Measurements from ENCODE around the gene MTERF4. TPM values are rescaled to one million over a fixed set of nuclear protein-coding genes. Genes with fewer than 3 reads are reported as not detected.

The MTERF4 gene

DNA sequence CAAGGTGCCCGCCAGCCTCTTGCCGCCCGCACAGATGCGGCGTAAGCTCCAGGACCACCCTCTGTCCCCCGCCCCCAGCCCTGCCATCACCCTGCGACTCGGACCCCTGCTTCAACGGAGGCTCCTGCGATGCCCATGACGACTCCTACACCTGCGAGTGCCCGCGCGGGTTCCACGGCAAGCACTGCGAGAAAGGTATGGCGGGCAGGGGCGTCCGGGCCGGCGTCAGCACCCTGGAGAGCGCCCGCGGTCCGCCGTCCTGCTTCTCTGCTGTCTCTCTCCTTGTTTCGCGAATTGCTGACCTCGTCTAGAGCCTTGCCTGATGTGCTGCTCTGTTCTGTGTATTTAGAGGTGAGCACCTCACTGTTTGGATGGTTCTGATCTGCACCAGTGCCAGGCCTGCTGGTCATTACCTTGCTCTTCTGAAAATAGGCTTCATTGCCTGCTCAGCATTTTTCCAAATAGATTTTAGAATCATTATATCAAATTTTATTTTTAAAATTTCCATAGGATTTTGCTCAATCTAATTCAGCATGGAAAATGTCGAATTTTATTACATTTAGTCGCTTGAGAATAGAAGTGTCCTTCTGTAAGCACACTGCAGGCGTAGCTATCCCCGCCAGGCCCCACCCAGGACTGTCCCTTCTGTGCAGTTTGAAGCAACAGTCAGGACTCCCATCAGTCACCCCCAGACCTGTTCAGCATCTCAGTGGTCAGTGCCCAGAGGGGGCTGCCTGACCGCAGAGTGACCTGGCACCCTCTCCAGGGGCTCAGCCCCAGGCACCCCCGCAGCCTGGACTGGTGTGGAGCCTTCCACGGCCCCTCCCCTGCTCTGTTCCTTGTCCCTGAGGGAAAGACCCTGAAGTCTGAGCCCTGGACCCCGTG, 52.1 kb downstream of the MTERF4 start:
- H3K36me3 ChIP-seq (ENCODE audit: insufficient read depth, low read length), result peaks cover 34% of the 10 kb centered on the region
- no peak overlapping the region for H3K9ac ChIP-seq (ENCODE audit: low read depth, low read length)
- no peaks in the 10 kb centered on the region for H3K4me1 ChIP-seq (ENCODE audit: control insufficient read depth, insufficient read depth, low read length)
- H3K4me2 ChIP-seq (ENCODE audit: low read length), result no peak overlapping the region
- no peaks in the 10 kb centered on the region for H3K9me3 ChIP-seq (replicated peaks; ENCODE audit: low read length)
- no peak overlapping the region for H3K4me3 ChIP-seq (ENCODE audit: low read length)
- no peaks in the 10 kb centered on the region for H3K27me3 ChIP-seq (ENCODE audit: control insufficient read depth, insufficient read depth, low read length)

DNA sequence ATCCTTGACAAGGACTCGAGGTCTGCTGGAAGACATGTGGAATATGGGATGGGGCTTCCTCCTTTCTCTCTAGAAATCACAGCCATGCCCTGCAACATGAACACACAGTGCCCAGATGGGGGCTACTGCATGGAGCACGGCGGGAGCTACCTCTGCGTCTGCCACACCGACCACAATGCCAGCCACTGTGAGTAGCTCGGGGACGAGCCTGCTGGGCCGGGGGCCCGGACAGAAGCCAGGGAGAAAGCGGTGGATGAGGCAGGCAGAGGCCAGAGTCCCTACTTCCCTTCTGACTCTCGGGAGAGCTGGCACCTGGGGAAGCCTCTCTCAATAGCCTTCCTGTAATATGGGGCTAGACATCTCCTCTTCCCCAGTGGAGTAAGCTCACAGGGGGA, 53.1 kb downstream of the MTERF4 start:
- H3K27me3 ChIP-seq (ENCODE audit: control insufficient read depth, insufficient read depth, low read length), result no peaks in the 10 kb centered on the region
- H3K36me3 ChIP-seq (ENCODE audit: insufficient read depth, low read length), result peaks cover 33% of the 10 kb centered on the region

DNA sequence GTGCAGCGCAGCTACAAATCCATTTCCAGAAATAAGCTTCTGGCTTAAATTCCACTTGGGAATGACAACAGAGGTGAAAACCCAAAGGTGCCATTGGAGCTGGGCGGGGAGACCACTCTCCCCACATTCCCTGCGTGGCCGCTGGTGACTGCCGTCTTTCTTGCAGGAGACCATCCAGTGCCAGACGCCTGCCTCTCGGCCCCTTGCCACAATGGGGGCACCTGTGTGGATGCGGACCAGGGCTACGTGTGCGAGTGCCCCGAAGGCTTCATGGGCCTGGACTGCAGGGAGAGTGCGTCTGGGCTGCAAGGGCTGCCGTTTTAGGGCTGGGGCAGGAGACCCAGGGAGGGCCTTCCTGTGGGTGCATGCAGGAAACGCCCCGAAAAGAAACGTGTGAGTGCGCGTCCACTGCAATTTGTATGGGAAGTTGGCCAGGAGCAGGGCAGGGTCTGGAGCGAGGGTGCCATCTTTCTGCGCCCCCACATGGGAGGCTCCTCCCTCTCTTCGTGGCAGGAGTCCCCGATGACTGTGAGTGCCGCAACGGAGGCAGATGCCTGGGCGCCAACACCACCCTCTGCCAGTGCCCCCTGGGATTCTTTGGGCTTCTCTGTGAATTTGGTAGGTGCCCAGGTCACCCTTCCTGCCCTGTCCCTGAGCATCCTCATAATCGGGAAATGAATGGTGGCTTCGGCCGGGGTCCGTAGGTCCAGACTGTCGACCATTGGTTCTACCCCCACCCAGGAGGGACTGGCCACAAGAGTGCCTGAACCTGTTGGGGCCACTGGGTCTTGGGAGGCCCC, 53.7 kb downstream of the MTERF4 start:
- no peak overlapping the region for H3K4me2 ChIP-seq (ENCODE audit: low read length)
- no peaks in the 10 kb centered on the region for H3K9me3 ChIP-seq (replicated peaks; ENCODE audit: low read length)
- no peak overlapping the region for H3K4me3 ChIP-seq (ENCODE audit: low read length)
- H3K27me3 ChIP-seq (ENCODE audit: control insufficient read depth, insufficient read depth, low read length), result no peaks in the 10 kb centered on the region
- H3K36me3 ChIP-seq (ENCODE audit: insufficient read depth, low read length), result peaks cover 27% of the 10 kb centered on the region
- H3K4me1 ChIP-seq (ENCODE audit: control insufficient read depth, insufficient read depth, low read length), result no peaks in the 10 kb centered on the region
- H3K9ac ChIP-seq (ENCODE audit: low read depth, low read length), result no peak overlapping the region

More for the DNA sequence above, 53.1 kb downstream of the MTERF4 start:
- no peak overlapping the region for H3K4me3 ChIP-seq (ENCODE audit: low read length)
- no peaks in the 10 kb centered on the region for H3K9me3 ChIP-seq (replicated peaks; ENCODE audit: low read length)
- H3K4me1 ChIP-seq (ENCODE audit: control insufficient read depth, insufficient read depth, low read length), result no peaks in the 10 kb centered on the region
- no peak overlapping the region for H3K4me2 ChIP-seq (ENCODE audit: low read length)
- H3K9ac ChIP-seq (ENCODE audit: low read depth, low read length), result no peak overlapping the region

DNA sequence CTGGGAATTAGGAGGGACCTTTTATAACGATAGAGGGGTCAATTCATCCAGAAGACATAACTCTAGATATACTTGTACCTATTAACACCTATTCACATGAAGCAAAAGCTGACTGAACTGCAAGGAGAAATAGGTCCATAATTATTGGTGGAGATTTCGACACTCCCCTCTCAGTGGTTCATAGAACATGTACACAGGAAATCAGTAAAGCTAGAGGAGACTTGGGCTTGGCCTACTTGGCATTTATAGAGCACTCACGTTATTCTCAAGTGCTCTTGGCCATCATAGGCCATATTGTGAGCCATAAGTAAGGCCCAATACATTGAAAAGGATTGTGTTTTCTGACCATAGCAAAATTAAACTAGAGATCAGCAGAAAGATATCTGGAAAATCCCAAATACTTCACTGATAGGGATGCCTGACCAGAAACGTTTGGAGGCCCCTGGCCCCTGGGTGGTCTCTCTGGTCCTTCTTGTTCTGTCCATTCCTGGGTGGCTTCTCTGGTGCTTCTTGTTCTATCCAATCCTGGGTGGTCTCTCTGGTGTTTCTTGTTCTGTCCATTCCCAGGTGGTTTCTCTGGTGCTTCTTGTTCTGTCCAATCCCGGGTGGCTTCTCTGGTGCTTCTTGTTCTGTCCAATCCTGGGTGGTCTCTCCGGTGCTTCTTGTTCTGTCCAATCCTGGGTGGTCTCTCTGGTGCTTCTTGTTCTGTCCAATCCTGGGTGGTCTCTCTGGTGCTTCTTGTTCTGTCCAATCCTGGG, 54.7 kb downstream of the MTERF4 start:
- Histone ChIP-seq H3K4me1 (ENCODE audit: control insufficient read depth, insufficient read depth, low read length) (no peaks in the 10 kb centered on the region), H3K36me3 (ENCODE audit: insufficient read depth, low read length) (peaks cover 22% of the 10 kb centered on the region), H3K9ac (ENCODE audit: low read depth, low read length) (no peak overlapping the region), H3K27me3 (ENCODE audit: control insufficient read depth, insufficient read depth, low read length) (no peaks in the 10 kb centered on the region), H3K9me3 (replicated peaks; ENCODE audit: low read length) (no peaks in the 10 kb centered on the region), H3K4me3 (ENCODE audit: low read length) (no peak overlapping the region), H3K4me2 (ENCODE audit: low read length) (no peak overlapping the region)

Small RNAs within 50 kb of the gene (small RNA-seq; reads per million reads assigned to genes)
- gene AC005237.2, result not detected
